ENCODE results near the gene CDX2.

Gene CDX2

GRCh38 chr13:27918918-27919658, 50.0 kb downstream of the CDX2 start:
- no peak for DNase-seq

- no peak for DNase-seq
These were observed 50.8 kb downstream of the CDX2 start for GRCh38 chr13:27918041-27918917.

- no peak for DNase-seq
These were observed 51.8 kb downstream of the CDX2 start for GRCh38 chr13:27917121-27917947.

- DNase-seq: no peak
These were observed 53.6 kb downstream of the CDX2 start for GRCh38 chr13:27915301-27916207.

GRCh38 chr13:27913160-27913559, 56.0 kb downstream of the CDX2 start:
- DNase-seq: no peak

GRCh38 chr13:27911521-27911920, 57.6 kb downstream of the CDX2 start:
- no peak for DNase-seq

Data from nucleus accumbens (tissue), 56 donors.